GM12878 (cell line): ENCODE measurements around the gene ADGRD1. TPM values are rescaled to one million over a fixed set of nuclear protein-coding genes. Genes with fewer than 3 reads are reported as not detected.

Experiments
- ATAC-seq: fragments of 200-7000 bp; cut with Tn5 transposase; 3 replicates; pipeline ENCODE4 v1.9.1; 2020; ENCODE audit warnings: mild to moderate bottlenecking, moderate library complexity
- BruUV-seq: library from RNA; stranded (reverse); fragments of 400-500 nt; replicated peaks from 2 replicates; lab custom pipeline; 2021; lab: Mats Ljungman, UMichigan
- CTCF ChIA-PET: fragments of 300-600 bp; sonication (Branson Sonifier 250); formaldehyde crosslinking; extraction: SDS; loops from one replicate; lab custom pipeline; 2021; ENCODE audit warnings: inconsistent platforms; lab: Yijun Ruan, JAX
- POLR2A ChIA-PET: fragments of 350-600 bp; formaldehyde crosslinking; extraction: SDS; loops from one replicate; lab custom pipeline; 2021; ENCODE audit warnings: inconsistent platforms; lab: Charles Lee
- RAD21 ChIA-PET: fragments of 300-600 bp; sonication (Branson Sonifier 250); formaldehyde crosslinking; loops from one replicate; lab custom pipeline; 2023; ENCODE audit warnings: antibody characterized with exemption; ENCODE audit not compliant: unreplicated experiment; lab: Charles Lee
- SMC1A ChIA-PET: fragments of 300-600 bp; sonication (Branson Sonifier 250); formaldehyde crosslinking; loops from one replicate; lab custom pipeline; 2023; ENCODE audit not compliant: unreplicated experiment, uncharacterized antibody; lab: Charles Lee
- DNase-seq: peaks from one replicate; pipeline ENCODE4 v3.0.0-alpha.2; 2011; ENCODE audit warnings: low read depth, low spot score
- FAIRE-seq: peaks from 3 replicates; lab custom pipeline; 2011; peaks lifted over from hg19 to GRCh38; lab: Jason Lieb, UNC
- H2AFZ ChIP-seq: 2 replicates; pipeline ENCODE4 v1.6.0; 2011; ENCODE audit warnings: low read depth, low read length, control low read depth; ENCODE audit not compliant: control insufficient read depth
- H3K27ac ChIP-seq: 2 replicates; pipeline ENCODE4 v1.5.1; 2011; ENCODE audit warnings: control low read depth; ENCODE audit not compliant: control insufficient read depth, insufficient read depth
- H3K27me3 ChIP-seq, 2 experiments: replicated peaks in 1 of 2; 2 replicates each; pipeline versions ENCODE4 v1.6.0 to v1.6.1; 2011; ENCODE audit warnings: low read length in 1 of 2; ENCODE audit not compliant: control insufficient read depth in 2 of 2, insufficient read depth in 2 of 2
- H3K36me3 ChIP-seq, 2 experiments: 2 replicates each; pipeline ENCODE4 v1.5.1; 2011; ENCODE audit warnings: low read length in 1 of 2; ENCODE audit not compliant: control insufficient read depth in 2 of 2, insufficient read depth in 2 of 2
- H3K4me1 ChIP-seq: 2 replicates; pipeline ENCODE4 v1.6.1; 2011; ENCODE audit warnings: mild to moderate bottlenecking, low read length, moderate library complexity, mixed read lengths; ENCODE audit not compliant: control insufficient read depth, insufficient read depth
- H3K4me2 ChIP-seq: 2 replicates; pipeline ENCODE4 v1.6.0; 2011; ENCODE audit warnings: control low read depth; ENCODE audit not compliant: control insufficient read depth, insufficient read depth
- H3K4me3 ChIP-seq: fragments of 200-600 bp; sonication (generic); 2 replicates; pipeline ENCODE4 v1.5.1; 2016
- H3K79me2 ChIP-seq: 2 replicates; pipeline ENCODE4 v1.6.0; 2011; ENCODE audit warnings: low read length; ENCODE audit not compliant: control insufficient read depth, insufficient read depth
- H3K9ac ChIP-seq: 2 replicates; pipeline ENCODE4 v1.8.0; 2011; ENCODE audit warnings: low read length, control low read depth, mixed read lengths; ENCODE audit not compliant: control insufficient read depth, insufficient read depth
- H3K9me3 ChIP-seq: replicated peaks from 3 replicates; pipeline ENCODE4 v1.5.1; 2011; ENCODE audit warnings: mild to moderate bottlenecking, low read length; ENCODE audit not compliant: control insufficient read depth, insufficient read depth
- H4K20me1 ChIP-seq: 2 replicates; pipeline ENCODE4 v1.6.0; 2011; ENCODE audit not compliant: control insufficient read depth, insufficient read depth
- ASH2L ChIP-seq: fragments of 300-600, 200-600 bp; sonication (generic); IDR thresholded peaks from 2 replicates; pipeline ENCODE4 v1.6.1; 2017; ENCODE audit warnings: low read depth, mild to moderate bottlenecking, borderline replicate concordance
- BCL11A ChIP-seq: IDR thresholded peaks from 2 replicates; pipeline ENCODE4 v1.6.1; 2011; ENCODE audit warnings: low read depth, low read length
- CBFB ChIP-seq: IDR thresholded peaks from 2 replicates; pipeline ENCODE4 v1.6.1; 2016; ENCODE audit warnings: antibody characterized with exemption, low read depth
- CBX3 ChIP-seq: fragments of 200-600 bp; sonication (generic); IDR thresholded peaks from 2 replicates; pipeline ENCODE4 v1.6.1; 2016; ENCODE audit warnings: low read depth, borderline replicate concordance
- ELK1 ChIP-seq: IDR thresholded peaks from 2 replicates; pipeline ENCODE4 v1.6.1; 2012; ENCODE audit warnings: low read depth, low read length, improper control_type of control experiment
- GABPA ChIP-seq: IDR thresholded peaks from 2 replicates; pipeline ENCODE4 v1.6.1; 2014; ENCODE audit warnings: antibody characterized with exemption, low read depth, mild to moderate bottlenecking, inconsistent platforms
- HSF1 ChIP-seq: fragments of 150-350 bp; IDR thresholded peaks from 2 replicates; pipeline ENCODE4 v1.6.1; 2014; ENCODE audit warnings: mild to moderate bottlenecking, low read depth, low read length
- MLLT1 ChIP-seq: fragments of 450-650 bp; IDR thresholded peaks from 2 replicates; pipeline ENCODE4 v1.6.1; 2016; ENCODE audit warnings: mild to moderate bottlenecking
- MXI1 ChIP-seq: fragments of 150-350 bp; IDR thresholded peaks from 2 replicates; pipeline ENCODE4 v1.6.1; 2011; ENCODE audit warnings: low read depth, mild to moderate bottlenecking, inconsistent platforms, low read length, improper control_type of control experiment
- NFYB ChIP-seq: IDR thresholded peaks from 2 replicates; pipeline ENCODE4 v1.6.1; 2011; ENCODE audit warnings: low read depth, mild to moderate bottlenecking, low read length, improper control_type of control experiment, moderate library complexity; ENCODE audit not compliant: insufficient read depth
- PBX3 ChIP-seq: IDR thresholded peaks from 2 replicates; pipeline ENCODE4 v1.6.1; 2011; ENCODE audit warnings: mild to moderate bottlenecking, low read depth, low read length, moderate library complexity; ENCODE audit not compliant: insufficient replicate concordance
- RAD21 ChIP-seq: IDR thresholded peaks from 2 replicates; pipeline ENCODE4 v1.6.1; 2011; ENCODE audit warnings: mild to moderate bottlenecking, low read depth, low read length, moderate library complexity; ENCODE audit not compliant: insufficient read depth
- RELB ChIP-seq: fragments of 450-650 bp; IDR thresholded peaks from 2 replicates; pipeline ENCODE4 v1.6.1; 2017; ENCODE audit warnings: low read depth, mild to moderate bottlenecking, moderate library complexity
- SP1 ChIP-seq: IDR thresholded peaks from one replicate; pipeline ENCODE4 v1.6.1; 2011; ENCODE audit warnings: low read depth, low read length
- SPI1 ChIP-seq: IDR thresholded peaks from 2 replicates; pipeline ENCODE4 v1.6.1; 2011; ENCODE audit warnings: low read depth, mild to moderate bottlenecking, low read length, moderate library complexity, borderline replicate concordance; ENCODE audit not compliant: insufficient read depth
- YY1 ChIP-seq: IDR thresholded peaks from 2 replicates; pipeline ENCODE4 v1.6.1; 2011; ENCODE audit warnings: low read depth, mild to moderate bottlenecking, low read length
- ZNF207 ChIP-seq: fragments of 450-650 bp; IDR thresholded peaks from 2 replicates; pipeline ENCODE4 v1.6.1; 2014; ENCODE audit warnings: antibody characterized with exemption, mild to moderate bottlenecking, borderline replicate concordance
- ZNF622 ChIP-seq: fragments of 450-650 bp; IDR thresholded peaks from 2 replicates; pipeline ENCODE4 v1.6.1; 2017; ENCODE audit warnings: mild to moderate bottlenecking, inconsistent platforms
- WGBS: methylation state at CpG from one replicate; pipeline ENCODE4 v1.1.6; 2016; ENCODE audit warnings: low lambda C conversion rate; ENCODE audit not compliant: insufficient replicate concordance, insufficient coverage; ENCODE audit errors: missing lambda C conversion rate; 5-methylcytosine and 5-hydroxymethylcytosine counted together
- in situ Hi-C: fragments of 300-500 bp; cut with MboI; formaldehyde crosslinking; loops from 9 replicates; pipeline ENCODE4 v1.14.3; 2018; ENCODE audit warnings: mixed read lengths
- intact Hi-C: fragments of 100-400 bp; cut with micrococcal nuclease; formaldehyde crosslinking; loops from one replicate; pipeline ENCODE4 v1.14.2; 2022; ENCODE audit not compliant: unreplicated experiment
- polyA plus RNA-seq, 11 experiments: library from polyadenylated mRNA; depleted of rRNA in 4 of 11; unstranded in 6 of 11; stranded (reverse) in 5 of 11; fragments of >200 nt; fragmentation: Nextera tagmentation in 4 of 11; fragmentation: Illumina TruSeq in 1 of 11; extraction: Ambion mirVana in 4 of 11; extraction: Trizol in 1 of 11; gene quantifications; 1 replicate in 1 of 11; 2 replicates in 10 of 11; pipeline versions ENCODE4 v1.2.1 to v1.2.3, GENCODE V29; 2011 to 2016; ENCODE audit warnings: inconsistent platforms in 2 of 11, missing spikeins in 2 of 11, low read depth in 1 of 11
- total RNA-seq, 4 experiments: library from RNA; depleted of rRNA in 3 of 4; stranded (reverse); fragments of >200 nt in 3 of 4; fragmentation: Illumina TruSeq in 1 of 4; extraction: Trizol in 1 of 4; gene quantifications; 2 replicates each; pipeline versions ENCODE4 v1.2.1 to v1.2.3, GENCODE V29; 2013 to 2021

Gene ADGRD1
- total and polyA plus RNA-seq, 10 of the 15 experiments (the other 5 are each of a cell fraction or from before 2014, with no cell fraction given): 0.15 to 12.7 (median 1.2) TPM

- ChIA-PET SMC1A (no interaction called here), CTCF (no interaction called here), RAD21 (no interaction called here), POLR2A (no interaction called here)
- no peaks in the 10 kb centered on the region; a peak in 1 of 4 replicates for H3K27me3 ChIP-seq
- H3K4me3 ChIP-seq: no peak overlapping the region
- no peak overlapping the region for H3K4me2 ChIP-seq
- no peaks in the 10 kb centered on the region for H4K20me1 ChIP-seq
- BruUV-seq: no TSS peak
- intact Hi-C loops: no loop called here
- in situ Hi-C loops: no loop called here
- WGBS: 8% methylated on average over 8 of the region's 11 CpGs
- H2AFZ ChIP-seq: no peak overlapping the region
- no peak overlapping the region for H3K9ac ChIP-seq
- H3K27ac ChIP-seq: no peak overlapping the region
- H3K36me3 ChIP-seq: no peaks in the 10 kb centered on the region
- no peak for FAIRE-seq
- TF ChIP-seq HSF1: no peak
- no peak for TF ChIP-seq ELK1
- TF ChIP-seq ZNF207: no peak
- TF ChIP-seq SPI1: no peak
- no peak for TF ChIP-seq PBX3
- no peak for TF ChIP-seq RELB
- TF ChIP-seq RAD21: no peak
- no peak for TF ChIP-seq MXI1
- no peak for TF ChIP-seq CBX3
- TF ChIP-seq NFYB: no peak
- TF ChIP-seq MLLT1: no peak
- TF ChIP-seq ZNF622: no peak
- no peak for TF ChIP-seq YY1
- no peak for TF ChIP-seq CBFB
- TF ChIP-seq SP1: no peak
- TF ChIP-seq ASH2L: no peak
- no peak for TF ChIP-seq GABPA
- no peak for TF ChIP-seq BCL11A
- no peaks in the 10 kb centered on the region for H3K9me3 ChIP-seq
- DNase-seq: no peak
- no peaks in the 10 kb centered on the region for H3K79me2 ChIP-seq
- no peaks in the 10 kb centered on the region for H3K4me1 ChIP-seq
- no peak for ATAC-seq
Observed at GRCh38 chr12:131025234-131025633, 71.5 kb downstream of the ADGRD1 start.
